ENCODE data around the gene RPS28. TPM values are rescaled to one million over a fixed set of nuclear protein-coding genes. Genes with fewer than 3 reads are reported as not detected.

The RPS28 gene
- total RNA-seq, 4 donors from 2014 or later: 267 to 710 (median 400) TPM

DNA sequence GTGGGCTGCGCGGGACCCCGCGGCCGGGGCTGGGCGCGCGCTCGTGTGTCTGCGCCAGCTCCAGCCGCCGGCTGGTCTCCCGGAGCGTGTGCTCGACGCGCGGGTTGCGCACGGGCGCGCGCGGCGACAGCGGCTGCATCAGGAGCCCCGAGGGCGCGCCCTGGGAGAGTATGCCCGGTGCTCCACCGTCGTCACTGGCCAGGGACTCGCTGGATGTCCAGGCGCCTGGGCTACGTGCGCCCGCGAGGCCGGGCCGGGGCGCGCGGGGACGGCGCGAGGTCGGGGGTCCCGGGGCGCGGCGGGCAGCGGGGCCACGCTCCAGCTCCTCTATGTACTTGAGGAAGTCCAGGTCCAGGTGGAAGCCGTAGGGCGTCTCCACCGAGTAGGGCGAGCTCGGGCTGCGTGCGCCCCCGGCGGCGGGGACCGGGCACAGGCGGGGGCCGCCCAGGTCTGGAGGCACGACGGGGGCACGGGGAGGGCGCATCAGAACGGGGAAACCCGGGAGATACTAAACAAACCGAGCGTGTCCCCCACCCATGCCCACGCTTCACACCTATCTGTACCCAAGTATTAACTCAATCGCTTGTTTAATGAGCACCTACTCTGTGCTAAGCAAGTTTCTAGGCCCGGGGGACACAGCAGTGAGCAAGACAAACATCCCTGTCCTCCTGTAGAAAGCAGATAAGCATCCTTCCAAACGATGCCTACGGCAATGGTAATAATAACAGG is 14.2 kb downstream of the RPS28 start:
- intact Hi-C loops (cut with DNase I): no loop called here
- Histone ChIP-seq H3K27ac (peak overlapping the region in 2 of 4 donors; percentile 10), H3K9me3 (no peaks in the 10 kb centered on the region), H3K4me1 (peaks cover 13 to 49% (median 29%) of the 10 kb centered on the region in 3 donors), H3K27me3 (peaks cover 0 to 66% (median 5%) of the 10 kb centered on the region in 4 donors), H3K4me3 (peak overlapping the region; percentile 31 to 68 (median 44)), H3K36me3 (no peaks in the 10 kb centered on the region)
- 8 to 30% methylated on average over 8 to 16 of the region's 79 CpGs for WGBS, 2 donors
- no peak for TF ChIP-seq POLR2A (IDR thresholded peaks at IDR 0.05)
- TF ChIP-seq, protein P1, sequence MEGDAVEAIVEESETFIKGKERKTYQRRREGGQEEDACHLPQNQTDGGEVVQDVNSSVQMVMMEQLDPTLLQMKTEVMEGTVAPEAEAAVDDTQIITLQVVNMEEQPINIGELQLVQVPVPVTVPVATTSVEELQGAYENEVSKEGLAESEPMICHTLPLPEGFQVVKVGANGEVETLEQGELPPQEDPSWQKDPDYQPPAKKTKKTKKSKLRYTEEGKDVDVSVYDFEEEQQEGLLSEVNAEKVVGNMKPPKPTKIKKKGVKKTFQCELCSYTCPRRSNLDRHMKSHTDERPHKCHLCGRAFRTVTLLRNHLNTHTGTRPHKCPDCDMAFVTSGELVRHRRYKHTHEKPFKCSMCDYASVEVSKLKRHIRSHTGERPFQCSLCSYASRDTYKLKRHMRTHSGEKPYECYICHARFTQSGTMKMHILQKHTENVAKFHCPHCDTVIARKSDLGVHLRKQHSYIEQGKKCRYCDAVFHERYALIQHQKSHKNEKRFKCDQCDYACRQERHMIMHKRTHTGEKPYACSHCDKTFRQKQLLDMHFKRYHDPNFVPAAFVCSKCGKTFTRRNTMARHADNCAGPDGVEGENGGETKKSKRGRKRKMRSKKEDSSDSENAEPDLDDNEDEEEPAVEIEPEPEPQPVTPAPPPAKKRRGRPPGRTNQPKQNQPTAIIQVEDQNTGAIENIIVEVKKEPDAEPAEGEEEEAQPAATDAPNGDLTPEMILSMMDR (IDR thresholded peaks at IDR 0.05): peak in 1 of 6 experiments; percentile 39
- no peak for DNase-seq

DNA sequence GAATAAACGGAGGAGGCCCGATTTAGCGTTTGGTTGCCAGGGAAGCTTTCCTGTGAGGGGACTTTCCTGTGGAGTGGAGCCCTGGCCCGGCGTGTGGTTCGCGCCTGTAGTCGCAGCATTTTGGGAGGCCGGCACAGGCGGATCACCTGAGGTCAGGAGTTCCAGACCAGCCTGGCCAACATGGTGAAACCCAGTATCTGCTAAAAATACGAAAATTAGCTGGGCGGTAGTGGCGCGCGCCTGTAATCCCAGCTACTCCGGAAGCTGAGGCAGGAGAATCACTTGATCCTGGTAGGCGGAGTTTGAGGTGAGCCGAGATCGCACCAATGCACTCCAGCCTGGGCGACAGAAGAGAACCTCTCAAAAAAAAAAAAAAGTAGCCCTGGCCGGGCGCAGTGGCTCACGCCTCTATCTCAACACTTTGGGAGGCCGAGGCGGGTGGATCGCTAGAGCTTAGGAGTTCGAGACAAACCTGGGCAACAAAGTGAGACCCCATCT is 14.8 kb downstream of the RPS28 start:
- peak overlapping the region in 3 of 4 donors; percentile 36 to 68 (median 52) for H3K4me3 ChIP-seq
- H3K27me3 ChIP-seq: peaks cover 0 to 72% (median 5%) of the 10 kb centered on the region in 4 donors
- no peak for DNase-seq
- WGBS, 2 donors: 31 to 55% methylated on average over 14 to 16 of the region's 27 CpGs
- H3K9me3 ChIP-seq: no peaks in the 10 kb centered on the region
- peaks cover 13 to 53% (median 29%) of the 10 kb centered on the region in 3 donors for H3K4me1 ChIP-seq
- intact Hi-C loops (cut with DNase I): no loop called here
- no peak for TF ChIP-seq POLR2A (IDR thresholded peaks at IDR 0.05)
- TF ChIP-seq, protein P1 (IDR thresholded peaks at IDR 0.05): no peak
- peak overlapping the region in 2 of 4 donors; percentile 10 for H3K27ac ChIP-seq
- H3K36me3 ChIP-seq: no peaks in the 10 kb centered on the region

GRCh38 chr19:8336660-8337059 is 15.4 kb downstream of the RPS28 start:
- no peaks in the 10 kb centered on the region for H3K36me3 ChIP-seq
- H3K27me3 ChIP-seq: peaks cover 0 to 77% (median 5%) of the 10 kb centered on the region in 4 donors
- H3K27ac ChIP-seq: no peak overlapping the region
- WGBS, 2 donors: 55 to 62% methylated on average over 7 to 8 of the region's 8 CpGs
- no peak for TF ChIP-seq POLR2A (IDR thresholded peaks at IDR 0.05)
- TF ChIP-seq, protein P1 (IDR thresholded peaks at IDR 0.05): no peak
- peaks cover 13 to 58% (median 29%) of the 10 kb centered on the region in 3 donors for H3K4me1 ChIP-seq
- H3K4me3 ChIP-seq: no peak overlapping the region
- DNase-seq: no peak
- intact Hi-C loops (cut with DNase I): no loop called here
- H3K9me3 ChIP-seq: no peaks in the 10 kb centered on the region

DNA sequence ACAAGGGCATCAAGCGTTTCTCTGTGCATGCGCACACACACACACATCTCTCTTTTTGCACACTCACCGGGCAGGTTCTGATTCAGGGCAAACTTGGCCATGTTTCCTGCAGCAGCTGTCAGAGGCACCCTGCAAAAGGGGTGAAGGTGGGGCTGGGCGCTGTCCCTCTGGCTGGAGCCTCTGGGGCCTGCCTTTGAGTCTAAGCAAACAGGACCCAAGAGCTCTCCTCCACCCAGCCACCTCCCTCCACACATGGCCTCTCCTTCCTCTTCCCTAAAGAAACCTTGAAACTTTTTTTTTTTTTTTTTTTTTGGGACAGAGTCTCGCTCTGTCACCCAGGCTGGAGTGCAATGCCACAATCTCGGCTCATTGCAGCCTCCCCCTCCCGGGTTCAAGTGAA is 16.4 kb downstream of the RPS28 start:
- 53 to 63% methylated on average over 5 of the region's 7 CpGs for WGBS, 2 donors
- peak overlapping the region in 1 of 4 donors; percentile 34 for H3K27ac ChIP-seq
- no peak overlapping the region for H3K4me3 ChIP-seq
- no peaks in the 10 kb centered on the region for H3K9me3 ChIP-seq
- intact Hi-C loops (cut with DNase I): no loop called here
- TF ChIP-seq, protein P1 (IDR thresholded peaks at IDR 0.05): no peak
- TF ChIP-seq POLR2A (IDR thresholded peaks at IDR 0.05): no peak
- no peak for DNase-seq
- peaks cover 15 to 69% (median 35%) of the 10 kb centered on the region in 3 donors for H3K4me1 ChIP-seq
- H3K27me3 ChIP-seq: peaks cover 0 to 79% (median 6%) of the 10 kb centered on the region in 4 donors
- no peaks in the 10 kb centered on the region for H3K36me3 ChIP-seq

DNA sequence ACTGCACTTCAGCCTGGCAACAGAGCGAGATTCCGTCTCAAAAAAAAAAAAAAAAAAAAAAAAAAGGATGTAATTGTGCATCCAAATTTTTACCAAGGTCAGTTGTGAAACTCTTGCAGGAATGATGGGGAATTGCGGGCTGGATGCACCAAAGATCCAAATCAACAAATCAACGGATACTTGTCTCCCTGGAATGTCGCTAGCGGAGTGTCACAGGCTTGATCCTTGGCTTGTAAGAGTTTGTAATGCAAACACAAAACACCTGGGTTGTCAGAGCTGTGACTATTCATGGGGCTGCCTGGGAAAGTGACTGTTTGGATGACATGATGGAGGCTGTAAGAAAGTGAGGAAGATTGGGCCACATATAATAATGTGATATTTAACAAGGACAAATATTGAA is 17.5 kb downstream of the RPS28 start:
- Histone ChIP-seq H3K4me3 (no peak overlapping the region), H3K27me3 (peaks cover 0 to 79% (median 3%) of the 10 kb centered on the region in 4 donors), H3K36me3 (no peaks in the 10 kb centered on the region), H3K27ac (no peak overlapping the region), H3K9me3 (no peaks in the 10 kb centered on the region), H3K4me1 (peaks cover 15 to 69% (median 33%) of the 10 kb centered on the region in 3 donors)
- intact Hi-C loops (cut with DNase I): no loop called here
- DNase-seq: no peak
- TF ChIP-seq, protein P1 (IDR thresholded peaks at IDR 0.05): no peak
- no peak for TF ChIP-seq POLR2A (IDR thresholded peaks at IDR 0.05)
- WGBS, 2 donors: 56 to 69% methylated on average over 4 to 6 of the region's 6 CpGs
